ENCODE measurements around the gene NKX6-1. TPM values are rescaled to one million over a fixed set of nuclear protein-coding genes. Genes with fewer than 3 reads are reported as not detected.

NKX6-1 gene
- total RNA-seq: not detected in 2 replicates

GRCh38 chr4:84498935-84499623 lies at the start of gene NKX6-1:
TSS of gene NKX6-1 (minus strand) at chr4:84499292. CDS start at chr4:84498228, 1,064 bp downstream.

Other genes with a start within 250 kb of the NKX6-1 start
- gene CDS1, start 83.8 kb upstream of the NKX6-1 start, total RNA-seq: 0.28 and 0.43 TPM in 2 replicates